H9 (cell line): Measurements from ENCODE around the gene SSPN. TPM values are rescaled to one million over a fixed set of nuclear protein-coding genes. Genes with fewer than 3 reads are reported as not detected.

Source experiments
- DNase-seq: peaks from one replicate; pipeline ENCODE4 v3.0.0-alpha.2; 2017
- H2AFZ ChIP-seq: one replicate; pipeline ENCODE4 v1.6.1; 2013; ENCODE audit warnings: mild to moderate bottlenecking, low read length, control low read depth, moderate library complexity
- H2AK5ac ChIP-seq: 2 replicates; pipeline ENCODE4 v1.6.1; 2013; ENCODE audit warnings: low read length, control low read depth, mixed read lengths; ENCODE audit not compliant: insufficient read length
- H2BK120ac ChIP-seq: one replicate; pipeline ENCODE4 v1.6.1; 2013; ENCODE audit warnings: low read depth, mild to moderate bottlenecking, low read length, control low read depth, inconsistent platforms; ENCODE audit not compliant: poor library complexity, severe bottlenecking
- H2BK12ac ChIP-seq: 2 replicates; pipeline ENCODE4 v1.6.1; 2013; ENCODE audit warnings: low read length, control low read depth, mixed read lengths, low read depth; ENCODE audit not compliant: insufficient read length
- H2BK15ac ChIP-seq: 2 replicates; pipeline ENCODE4 v1.6.1; 2013; ENCODE audit warnings: low read depth, low read length, control low read depth
- H2BK20ac ChIP-seq: one replicate; pipeline ENCODE4 v1.6.1; 2013; ENCODE audit warnings: low read depth, mild to moderate bottlenecking, low read length, control low read depth, inconsistent platforms; ENCODE audit not compliant: poor library complexity, severe bottlenecking
- H2BK5ac ChIP-seq: 2 replicates; pipeline ENCODE4 v1.6.1; 2013; ENCODE audit warnings: low read length, control low read depth, mixed read lengths; ENCODE audit not compliant: insufficient read length
- H3K14ac ChIP-seq: 2 replicates; pipeline ENCODE4 v1.6.1; 2013; ENCODE audit warnings: low read length, control low read depth; ENCODE audit not compliant: insufficient read depth
- H3K18ac ChIP-seq: 2 replicates; pipeline ENCODE4 v1.6.1; 2013; ENCODE audit warnings: low read depth, mild to moderate bottlenecking, mixed read lengths, low read length, control low read depth; ENCODE audit not compliant: insufficient read length
- H3K23ac ChIP-seq: 2 replicates; pipeline ENCODE4 v1.6.1; 2013; ENCODE audit warnings: low read length, control low read depth, mixed read lengths, low read depth; ENCODE audit not compliant: insufficient read length
- H3K23me2 ChIP-seq: 2 replicates; pipeline ENCODE4 v1.6.1; 2013; ENCODE audit warnings: low read depth, mild to moderate bottlenecking, mixed read lengths, low read length, control low read depth; ENCODE audit not compliant: insufficient read length, poor library complexity, severe bottlenecking
- H3K27ac ChIP-seq: 2 replicates; pipeline ENCODE4 v1.5.1; 2013; ENCODE audit warnings: low read length, control low read depth, mixed read lengths, low read depth; ENCODE audit not compliant: insufficient read length
- H3K27me3 ChIP-seq: 2 replicates; pipeline ENCODE4 v1.6.1; 2013; ENCODE audit warnings: low read length, control low read depth, inconsistent platforms; ENCODE audit not compliant: insufficient read depth
- H3K4ac ChIP-seq: 2 replicates; pipeline ENCODE4 v1.6.1; 2013; ENCODE audit warnings: low read depth, mild to moderate bottlenecking, control low read depth, inconsistent platforms, low read length, moderate library complexity
- H3K4me1 ChIP-seq: 2 replicates; pipeline ENCODE4 v1.6.1; 2013; ENCODE audit warnings: low read length, control low read depth, inconsistent platforms; ENCODE audit not compliant: insufficient read depth
- H3K4me2 ChIP-seq: 2 replicates; pipeline ENCODE4 v1.6.1; 2013; ENCODE audit warnings: low read length, control low read depth, mixed read lengths; ENCODE audit not compliant: insufficient read length, insufficient read depth
- H3K56ac ChIP-seq: 2 replicates; pipeline ENCODE4 v1.6.1; 2013; ENCODE audit warnings: low read depth, mild to moderate bottlenecking, mixed read lengths, low read length, control low read depth; ENCODE audit not compliant: insufficient read length
- H3K79me1 ChIP-seq: 2 replicates; pipeline ENCODE4 v1.6.1; 2013; ENCODE audit warnings: low read depth, mild to moderate bottlenecking, moderate library complexity, low read length, control low read depth, inconsistent platforms; ENCODE audit not compliant: insufficient read depth, poor library complexity, severe bottlenecking
- H3K79me2 ChIP-seq: 2 replicates; pipeline ENCODE4 v1.6.1; 2013; ENCODE audit warnings: low read length, control low read depth, inconsistent platforms; ENCODE audit not compliant: insufficient read depth
- H3K9ac ChIP-seq: 2 replicates; pipeline ENCODE4 v1.6.1; 2013; ENCODE audit warnings: low read length, control low read depth, mixed read lengths; ENCODE audit not compliant: insufficient read length; ENCODE audit errors: extremely low read depth
- H3K9me3 ChIP-seq: one replicate; pipeline ENCODE4 v1.6.1; 2013; ENCODE audit warnings: low read depth, low read length, inconsistent platforms; ENCODE audit not compliant: control insufficient read depth
- H3T11ph ChIP-seq: one replicate; pipeline ENCODE4 v1.6.1; 2013; ENCODE audit warnings: mild to moderate bottlenecking, low read length, control low read depth, inconsistent platforms
- H4K20me1 ChIP-seq: one replicate; pipeline ENCODE4 v1.6.1; 2013; ENCODE audit not compliant: control insufficient read depth, insufficient read length, insufficient read depth
- H4K5ac ChIP-seq: 2 replicates; pipeline ENCODE4 v1.6.1; 2013; ENCODE audit warnings: low read depth, mild to moderate bottlenecking, mixed read lengths, low read length, control low read depth; ENCODE audit not compliant: insufficient read length
- H4K8ac ChIP-seq: replicated peaks from 2 replicates; pipeline ENCODE4 v1.6.1; 2013; ENCODE audit warnings: low read length, control low read depth, mixed read lengths, low read depth; ENCODE audit not compliant: insufficient read length
- H4K91ac ChIP-seq: 2 replicates; pipeline ENCODE4 v1.6.1; 2013; ENCODE audit warnings: low read depth, mild to moderate bottlenecking, moderate library complexity, mixed read lengths, low read length, control low read depth; ENCODE audit not compliant: insufficient read length
- H3K27ac Mint-ChIP-seq, 3 experiments: 2 replicates in 2 of 3; 3 replicates in 1 of 3; pipeline ENCODE4 v1.8.0; 2020 to 2021; ENCODE audit warnings: mixed read lengths in 3 of 3, mild to moderate bottlenecking in 1 of 3, moderate library complexity in 1 of 3
- H3K27me3 Mint-ChIP-seq: 2 replicates; pipeline ENCODE4 v1.8.0; 2021; ENCODE audit warnings: low read depth, mild to moderate bottlenecking, moderate library complexity, mixed read lengths
- H3K36me3 Mint-ChIP-seq, 3 experiments: 2 replicates in 2 of 3; 3 replicates in 1 of 3; pipeline ENCODE4 v1.8.0; 2020 to 2021; ENCODE audit warnings: low read depth in 3 of 3, mixed read lengths in 3 of 3; ENCODE audit not compliant: insufficient read depth in 1 of 3
- H3K4me1 Mint-ChIP-seq, 2 experiments: 2 replicates each; pipeline ENCODE4 v1.8.0; 2020; ENCODE audit warnings: mixed read lengths in 2 of 2
- H3K4me3 Mint-ChIP-seq, 2 experiments: 2 replicates in 1 of 2; 3 replicates in 1 of 2; pipeline ENCODE4 v1.8.0; 2020 to 2021; ENCODE audit warnings: mild to moderate bottlenecking in 2 of 2, mixed read lengths in 2 of 2, moderate library complexity in 1 of 2
- H3K9me3 Mint-ChIP-seq, 2 experiments: 2 replicates in 1 of 2; 3 replicates in 1 of 2; pipeline ENCODE4 v1.8.0; 2020; ENCODE audit warnings: mild to moderate bottlenecking in 2 of 2, mixed read lengths in 2 of 2, moderate library complexity in 1 of 2
- CTCF ChIP-seq: fragments of 200-600 bp; sonication (generic); conservative IDR thresholded peaks from 3 replicates; pipeline ENCODE4 v1.8.0; 2021; ENCODE audit warnings: antibody characterized with exemption, mild to moderate bottlenecking
- total RNA-seq: library from RNA; stranded (reverse); gene quantifications from 2 replicates; pipeline ENCODE4 v1.2.1, GENCODE V29; 2021

The SSPN gene
- total RNA-seq, 1 experiment from 2014 or later, result 0.81 TPM

DNA sequence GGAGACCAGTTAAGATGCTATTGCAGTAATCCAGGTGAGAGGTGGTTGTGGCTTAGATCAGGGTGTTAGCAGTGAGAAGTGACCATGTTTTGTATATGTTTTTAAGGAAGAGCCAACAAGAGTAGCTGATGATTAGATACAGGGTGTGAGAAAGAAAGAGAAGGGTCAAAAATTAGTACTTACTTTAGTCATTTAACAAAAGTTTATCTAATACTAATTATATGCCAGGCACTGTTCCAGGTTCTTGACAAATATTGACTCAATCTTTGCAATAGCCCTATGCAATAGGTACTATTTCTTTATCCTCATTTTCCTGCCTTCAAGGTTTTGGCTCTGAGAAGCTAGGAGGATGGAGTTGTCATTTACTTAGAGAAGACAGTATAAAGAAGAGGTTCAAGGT, 70.2 kb downstream of the SSPN start:
- Histone ChIP-seq H3K9ac (no peak overlapping the region), H2BK15ac (no peak overlapping the region), H3K56ac (no peak overlapping the region), H3K23me2 (no peaks in the 10 kb centered on the region), H2AK5ac (no peak overlapping the region), H3K4me2 (no peak overlapping the region), H4K20me1 (no peaks in the 10 kb centered on the region), H3K4ac (no peak overlapping the region), H2BK120ac (no peak overlapping the region), H2AFZ (no peak overlapping the region), H3K79me2 (no peaks in the 10 kb centered on the region), H4K5ac (no peak overlapping the region), H3K27ac (no peak overlapping the region), H3K27me3 (no peaks in the 10 kb centered on the region), H3K18ac (no peak overlapping the region), H4K8ac (no peak overlapping the region), H3K23ac (no peak overlapping the region), H4K91ac (no peak overlapping the region), H3K79me1 (no peaks in the 10 kb centered on the region), H3T11ph (no peak overlapping the region), H2BK20ac (no peak overlapping the region), H3K4me1 (no peaks in the 10 kb centered on the region), H2BK5ac (no peak overlapping the region), H2BK12ac (no peak overlapping the region), H3K9me3 (no peaks in the 10 kb centered on the region), H3K14ac (no peak overlapping the region)
- no peak for TF ChIP-seq CTCF
- H3K36me3 Mint-ChIP-seq, result no peaks in the 10 kb centered on the region; a peak in 1 of 7 replicates
- DNase-seq, result no peak
- no peaks in the 10 kb centered on the region for H3K4me1 Mint-ChIP-seq
- no peaks in the 10 kb centered on the region for H3K27me3 Mint-ChIP-seq
- H3K4me3 Mint-ChIP-seq, result no peak overlapping the region
- H3K27ac Mint-ChIP-seq, result no peak overlapping the region
- peaks cover 0 to 2% of the 10 kb centered on the region in 2 experiments; a peak in 3 of 5 replicates for H3K9me3 Mint-ChIP-seq
